Stimulated activated CD8-positive, alpha-beta memory T cell treated with anti-CD3 and anti-CD28 coated beads, Interleukin-7, amount 100 ng/mL, for 48 hours (primary cell): ENCODE measurements around the gene KLF13.

Experiments
- DNase-seq, 2 donors: peaks; one replicate each; pipeline ENCODE4 v3.0.0-alpha.2; 2020; ENCODE audit warnings: low read depth in 1 of 2; ENCODE audit errors: extremely low read depth in 1 of 2

Gene KLF13

DNA sequence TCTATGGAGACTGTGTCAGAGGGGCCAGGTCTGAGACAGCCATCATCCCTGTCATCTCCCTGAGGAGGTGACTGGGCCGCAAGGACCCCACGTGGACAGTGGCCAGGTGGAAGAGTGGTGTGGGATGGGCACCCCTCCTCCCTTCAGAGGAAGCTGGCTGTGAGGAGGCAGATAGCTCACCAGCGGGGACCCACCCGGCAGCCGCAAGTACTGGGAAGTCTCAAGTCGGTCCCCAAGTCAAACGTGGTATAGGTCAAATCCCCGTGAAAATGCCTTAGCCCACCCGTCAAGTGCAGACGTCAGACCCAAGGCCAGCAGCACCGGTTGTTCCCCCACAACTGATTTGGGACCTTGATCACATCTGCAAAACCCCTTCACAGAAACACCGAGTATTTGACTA lies 12.3 kb upstream of the KLF13 start:
- DNase-seq = no peak

DNA sequence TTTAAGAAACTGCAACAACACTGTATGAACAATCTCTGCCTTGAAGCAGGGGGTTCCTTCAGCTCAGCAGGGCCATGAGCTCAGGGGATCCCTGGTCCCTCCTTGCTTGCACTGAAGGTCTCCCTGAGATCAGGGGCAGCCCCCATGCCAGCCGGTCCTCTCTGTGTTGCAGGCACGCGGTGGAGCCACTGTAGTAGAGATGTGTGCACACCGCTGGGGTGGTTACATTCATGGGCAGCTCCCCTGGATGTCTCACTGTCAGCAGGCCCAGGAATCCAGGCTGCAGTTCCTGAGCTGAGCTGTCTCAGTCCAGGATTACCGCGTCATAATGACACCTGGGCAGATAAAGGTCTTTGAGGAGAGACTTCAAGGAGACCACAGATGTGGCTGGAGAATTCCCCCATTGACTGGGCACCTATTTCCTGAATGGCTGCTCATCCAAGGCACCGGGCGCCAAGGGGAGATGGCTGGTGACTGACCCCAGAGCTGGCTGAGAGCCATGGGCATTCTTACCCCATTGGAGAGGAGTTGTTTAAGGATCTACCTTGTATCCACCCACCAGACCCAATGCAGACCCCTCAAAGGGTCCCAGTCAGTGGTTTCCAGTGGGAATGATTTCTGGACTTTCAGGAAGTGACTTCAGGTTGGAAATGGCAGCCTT lies 10.4 kb upstream of the KLF13 start:
- DNase-seq = no peak

GRCh38 chr15:31317017-31317416 lies 9.6 kb upstream of the KLF13 start:
- DNase-seq = no peak

- no peak for DNase-seq
These were observed 9.0 kb upstream of the KLF13 start for GRCh38 chr15:31317421-31318327.

DNA sequence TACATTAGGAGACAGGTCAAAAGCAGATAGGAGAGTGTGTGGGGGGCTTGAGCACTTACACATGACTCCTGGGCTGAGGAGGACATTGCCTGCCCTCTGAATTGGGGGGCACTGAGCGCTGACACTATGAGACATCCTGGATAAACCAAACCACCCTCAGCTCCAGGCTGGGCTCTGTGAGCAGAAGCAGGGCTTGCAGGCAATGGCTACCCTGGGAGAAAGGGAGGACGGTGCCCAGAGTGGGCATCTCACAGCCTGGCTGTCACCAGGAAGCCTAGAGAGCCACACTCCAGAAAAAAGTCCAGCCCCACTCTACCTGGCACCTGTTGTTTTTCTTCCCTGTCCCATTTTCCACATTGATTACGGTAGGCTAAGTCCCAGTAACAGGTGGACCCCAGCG lies 8.2 kb upstream of the KLF13 start:
- DNase-seq = no peak

GRCh38 chr15:31320022-31320421 lies 6.6 kb upstream of the KLF13 start:
- DNase-seq = no peak

DNA sequence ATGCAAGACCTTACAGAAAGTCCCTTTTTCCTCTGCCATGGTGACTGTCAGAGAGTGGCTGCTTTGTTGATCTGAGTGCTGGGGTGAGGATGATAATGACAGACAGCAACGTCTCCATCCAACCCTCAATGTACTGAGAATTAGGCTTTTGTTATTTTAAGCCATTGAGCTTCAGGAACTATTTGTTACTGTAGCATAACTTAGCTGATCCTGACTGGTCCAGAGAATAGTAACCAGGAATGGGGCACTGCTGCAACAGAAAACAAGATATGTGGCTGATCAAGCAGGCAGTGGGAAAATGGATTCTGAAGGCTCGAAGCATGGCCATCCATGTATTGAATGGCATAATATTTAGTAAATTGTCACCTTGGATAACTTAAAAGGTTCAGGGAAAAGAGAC lies 5.2 kb upstream of the KLF13 start:
- DNase-seq = no peak

DNA sequence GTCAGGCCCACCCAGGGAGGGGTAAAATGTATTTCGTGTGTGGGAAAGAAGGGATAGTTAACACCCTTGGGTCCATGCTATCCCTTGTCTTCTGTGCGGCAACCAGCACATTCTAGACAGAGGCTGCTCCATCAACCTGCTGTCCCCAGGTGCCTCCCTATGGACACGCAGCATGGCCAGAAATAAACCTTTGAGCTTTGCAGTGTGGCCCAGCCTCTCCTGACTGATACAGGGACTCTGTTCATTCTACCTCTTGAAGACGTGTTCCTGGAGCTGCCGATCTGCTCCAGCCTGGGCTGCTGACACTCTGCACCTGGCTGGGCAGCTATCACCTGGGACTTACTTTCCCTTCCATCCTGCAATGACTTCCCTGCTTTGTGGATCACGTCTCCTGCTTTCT lies 4.1 kb upstream of the KLF13 start:
- no peak for DNase-seq

DNA sequence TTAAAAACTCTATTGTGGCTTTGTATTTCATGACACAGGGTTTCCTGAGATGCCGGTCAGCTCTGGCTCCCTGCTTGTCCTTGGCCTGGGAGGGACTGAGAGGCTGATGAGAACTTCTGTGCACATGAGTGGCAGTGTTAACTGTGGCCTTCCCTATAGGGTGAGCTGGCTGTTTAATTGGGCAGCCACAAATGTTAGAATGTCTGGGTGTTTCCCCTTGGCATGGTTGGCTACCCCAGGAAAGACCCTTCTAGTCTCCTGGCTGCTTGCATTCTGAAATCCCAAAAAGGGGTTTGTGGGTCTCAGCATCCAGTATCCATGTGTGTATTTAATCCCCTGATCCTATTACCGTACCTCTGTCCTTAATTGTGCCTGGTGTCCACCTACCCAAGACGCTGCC lies 3.0 kb upstream of the KLF13 start:
- no peak for DNase-seq

DNA sequence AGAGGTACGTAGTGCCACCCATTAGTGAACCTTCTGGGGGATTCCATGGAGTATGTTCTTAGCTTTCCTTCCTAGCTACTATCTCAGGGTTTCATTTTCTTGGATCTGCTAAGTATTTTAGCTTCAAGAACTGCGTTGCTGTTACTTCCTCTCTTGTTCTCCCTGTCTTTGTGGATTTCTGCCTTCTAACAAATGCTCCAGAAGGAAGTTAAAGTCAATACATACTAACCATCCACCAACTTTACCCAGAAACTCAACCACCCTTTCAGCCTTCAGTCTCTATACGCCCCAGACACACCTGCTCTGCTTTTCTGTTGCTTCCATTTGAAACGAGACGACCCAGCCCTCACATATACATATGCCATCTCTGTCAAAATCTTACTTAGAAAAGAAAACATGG lies 2.4 kb upstream of the KLF13 start:
- no peak for DNase-seq

DNA sequence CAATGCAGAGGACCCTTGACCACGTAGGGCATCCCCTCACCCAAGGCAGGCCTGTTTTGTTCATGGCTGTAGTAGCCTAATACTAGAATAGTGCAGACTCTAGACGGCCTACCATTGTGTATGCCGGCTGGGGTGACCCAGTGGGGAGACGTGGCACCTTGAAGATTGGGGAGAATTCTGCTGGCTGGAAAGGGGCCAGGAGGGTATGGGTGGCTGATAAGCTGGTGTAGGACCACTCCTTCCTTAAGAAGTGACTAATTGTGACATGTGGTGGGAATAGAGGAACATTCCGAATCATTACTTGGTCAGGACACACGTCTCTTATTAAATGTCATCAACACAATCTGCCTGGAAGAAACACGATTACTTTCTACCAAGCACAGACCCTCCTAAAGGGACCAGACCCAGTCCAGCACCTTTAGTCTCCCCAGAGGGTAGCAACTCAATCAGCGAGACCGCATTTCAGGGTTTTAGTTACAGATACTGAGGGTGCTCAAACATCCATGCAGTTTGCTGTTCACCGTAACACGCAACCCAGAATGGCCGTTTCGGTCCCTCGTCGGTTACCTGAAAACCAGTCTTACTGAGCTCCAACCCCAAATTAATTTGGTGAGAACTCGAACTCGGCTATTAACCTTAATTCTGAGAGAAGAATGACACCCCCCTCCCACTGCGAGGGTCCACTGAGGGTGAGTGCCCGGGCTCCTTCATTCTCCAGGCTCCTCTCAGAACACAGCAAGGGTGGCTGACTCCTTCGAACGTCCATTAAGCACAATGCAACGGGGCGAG lies 1.6 kb upstream of the KLF13 start:
- no peak for DNase-seq

- DNase-seq = no peak
These were observed 960 bp upstream of the KLF13 start for GRCh38 chr15:31325595-31326155.

- DNase-seq = no peak
These were observed 437 bp downstream of the KLF13 start for GRCh38 chr15:31326875-31327668.

DNA sequence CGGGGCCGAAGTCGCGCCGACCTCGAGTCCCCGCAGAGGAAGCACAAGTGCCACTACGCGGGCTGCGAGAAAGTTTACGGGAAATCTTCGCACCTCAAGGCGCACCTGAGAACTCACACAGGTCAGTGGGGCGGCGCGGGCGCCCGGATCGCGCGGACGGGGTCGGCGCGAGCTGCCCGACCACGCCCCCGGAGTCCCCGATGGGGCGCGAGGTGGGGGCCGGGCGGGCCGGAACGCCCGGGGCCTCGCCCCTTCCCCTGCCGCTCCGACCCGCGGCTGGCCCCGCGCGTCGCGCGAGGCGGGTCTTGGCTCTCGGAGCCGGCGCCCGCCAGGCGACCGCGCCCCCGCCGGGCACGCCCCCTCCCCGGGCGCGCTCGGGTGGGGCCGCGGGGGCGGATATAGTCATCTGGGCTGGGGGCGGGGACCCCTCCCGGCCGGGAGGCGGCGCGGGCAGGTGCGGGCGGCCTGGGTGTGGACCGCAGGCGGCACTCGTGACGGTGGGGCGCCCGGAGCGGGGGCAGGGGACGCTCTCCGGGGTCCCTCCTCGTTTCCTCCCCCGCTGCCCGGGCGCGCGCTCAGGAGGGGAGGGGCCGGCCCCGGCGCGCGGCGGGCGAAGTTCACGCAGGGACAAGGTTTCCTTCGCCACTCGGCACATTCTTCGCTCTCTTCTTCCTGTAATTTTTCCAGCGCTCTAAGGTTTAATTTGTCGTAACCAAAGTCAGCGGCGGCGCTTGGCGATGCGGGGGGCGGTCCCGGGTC lies 1.2 kb downstream of the KLF13 start:
- DNase-seq = no peak

- peak in 1 of 2 donors; percentile 77 for DNase-seq
These were observed 1.9 kb downstream of the KLF13 start for GRCh38 chr15:31328428-31328968.

DNA sequence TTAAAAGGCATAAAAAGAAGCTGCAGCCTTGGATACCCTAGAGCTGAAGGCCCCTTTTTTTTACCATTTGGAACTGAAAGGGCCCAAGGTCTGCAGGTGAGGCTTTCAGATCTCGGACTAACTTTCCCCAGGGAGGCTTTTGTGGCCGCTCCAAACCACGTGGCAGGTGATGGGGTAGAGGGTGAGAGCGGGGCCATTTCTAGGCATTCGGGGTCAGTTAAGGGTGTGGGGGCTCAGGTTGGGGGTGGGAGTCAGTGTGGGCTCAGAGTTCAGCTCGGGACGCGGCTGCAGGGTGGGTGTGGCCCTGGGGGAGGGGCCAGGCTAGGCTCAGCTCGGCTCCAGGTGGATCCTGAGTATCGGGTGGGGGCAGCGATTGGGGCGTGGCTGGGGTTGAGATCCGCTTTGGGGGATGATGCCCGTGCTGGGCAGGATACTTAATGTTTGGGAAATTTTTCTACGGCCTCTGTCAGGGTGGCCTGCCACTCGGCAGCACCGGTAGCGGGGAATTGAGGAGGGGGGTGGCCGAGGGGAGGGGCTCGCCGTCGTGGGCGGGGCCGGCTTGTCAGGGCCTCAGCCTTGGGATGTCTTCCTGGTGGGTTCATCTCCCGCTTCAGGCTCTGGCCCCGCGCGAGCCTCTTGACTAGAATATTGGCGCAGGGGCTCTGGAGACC lies 2.5 kb downstream of the KLF13 start:
- DNase-seq = no peak

DNA sequence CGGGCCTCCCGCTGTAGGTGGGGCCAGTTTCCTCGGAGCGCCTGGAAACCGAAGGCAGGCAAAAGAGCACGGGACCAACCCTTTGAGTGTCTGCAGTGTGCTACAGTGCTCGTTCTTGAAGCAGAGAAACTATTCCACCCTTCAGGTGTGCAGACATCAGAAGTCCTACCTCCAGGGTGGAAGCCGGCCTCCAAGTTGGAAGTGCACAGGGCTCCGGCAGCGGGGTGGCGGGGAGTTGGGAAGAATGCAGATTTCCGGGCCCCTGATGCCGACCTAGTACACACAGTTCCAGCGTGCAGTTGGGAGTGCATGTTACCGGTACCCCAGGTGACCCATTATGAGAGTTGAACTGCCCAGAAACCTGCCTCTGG lies 3.0 kb downstream of the KLF13 start:
- no peak for DNase-seq

DNA sequence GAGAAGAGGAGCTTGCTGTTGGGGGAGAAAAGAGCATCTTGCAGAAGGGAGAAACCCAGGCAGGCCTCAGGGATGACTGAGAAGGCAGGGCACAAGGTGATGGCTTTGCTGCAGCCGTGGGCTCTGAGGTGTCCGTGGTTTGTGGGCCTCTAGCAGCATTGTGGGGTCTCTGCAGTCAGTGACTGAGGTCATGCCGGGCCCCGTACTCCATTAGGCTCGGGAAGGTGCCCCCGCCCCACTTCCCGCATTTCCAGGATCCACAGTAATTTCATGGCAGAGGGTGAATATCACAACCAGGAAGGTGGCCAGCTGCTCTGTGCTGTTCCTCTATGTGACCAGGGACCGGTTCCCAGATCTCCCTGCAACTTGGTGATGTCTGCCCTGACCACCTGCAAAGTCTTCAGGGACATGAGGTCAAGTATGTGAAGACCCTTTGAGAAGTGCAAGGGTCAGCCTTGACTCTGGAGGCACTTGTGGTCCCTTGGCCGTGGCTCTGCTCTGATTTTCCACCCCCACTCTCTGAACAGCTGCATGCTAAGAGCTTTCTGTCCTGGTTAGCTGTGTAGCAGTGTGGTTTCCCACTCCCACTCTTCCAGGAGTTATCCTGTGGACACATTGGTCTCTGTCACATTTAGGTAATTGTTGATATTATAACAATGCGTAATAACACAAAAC lies 3.6 kb downstream of the KLF13 start:
- DNase-seq = no peak
